Stimulated activated CD4-positive, alpha-beta T cell treated with anti-CD3 and anti-CD28 coated beads, Interleukin-2, amount 100 ng/mL, for 48 hours (primary cell): Measurements from ENCODE around the gene COLQ.

Experiments used
- DNase-seq, 2 donors: peaks; one replicate each; pipeline ENCODE4 v3.0.0-alpha.2; 2020

The COLQ gene

GRCh38 chr3:15519096-15519495 lies 2.4 kb downstream of the COLQ start:
- no peak for DNase-seq

- DNase-seq: no peak
Measured at GRCh38 chr3:15514663-15515340, 6.7 kb downstream of the COLQ start.

GRCh38 chr3:15513810-15514662 lies 7.5 kb downstream of the COLQ start:
- DNase-seq: no peak

- DNase-seq: no peak
Measured at GRCh38 chr3:15513116-15513515, 8.4 kb downstream of the COLQ start.

GRCh38 chr3:15512166-15512565 lies 9.3 kb downstream of the COLQ start:
- no peak for DNase-seq

GRCh38 chr3:15511156-15511555 lies 10.3 kb downstream of the COLQ start:
- no peak for DNase-seq

GRCh38 chr3:15510493-15510892 lies 11.0 kb downstream of the COLQ start:
- no peak for DNase-seq

- no peak for DNase-seq
Measured at GRCh38 chr3:15506571-15506970, 14.9 kb downstream of the COLQ start.

GRCh38 chr3:15505479-15506165 lies 15.9 kb downstream of the COLQ start:
- no peak for DNase-seq

GRCh38 chr3:15502616-15503015 lies 18.9 kb downstream of the COLQ start:
- no peak for DNase-seq

GRCh38 chr3:15501126-15501525 lies 20.4 kb downstream of the COLQ start:
- DNase-seq: no peak

GRCh38 chr3:15500107-15500724 lies 21.3 kb downstream of the COLQ start:
- DNase-seq: no peak

GRCh38 chr3:15499536-15499935 lies 22.0 kb downstream of the COLQ start:
- DNase-seq: no peak

GRCh38 chr3:15498431-15499214 lies 22.9 kb downstream of the COLQ start:
- no peak for DNase-seq

GRCh38 chr3:15497964-15498363 lies 23.5 kb downstream of the COLQ start:
- no peak for DNase-seq

- DNase-seq: no peak
Measured at GRCh38 chr3:15496341-15496664, 25.2 kb downstream of the COLQ start.

- DNase-seq: no peak
Measured at GRCh38 chr3:15495461-15496340, 25.8 kb downstream of the COLQ start.

- DNase-seq: no peak
Measured at GRCh38 chr3:15493436-15493835, 28.1 kb downstream of the COLQ start.

GRCh38 chr3:15492847-15493360 lies 28.6 kb downstream of the COLQ start:
- no peak for DNase-seq

- DNase-seq: no peak
Measured at GRCh38 chr3:15491143-15491542, 30.4 kb downstream of the COLQ start.

GRCh38 chr3:15490158-15490557 lies 31.3 kb downstream of the COLQ start:
- no peak for DNase-seq
